IPS-11a (cell line): Measurements from ENCODE around the gene TSEN54.

Experiments
- H3K4me3 ChIP-seq: one replicate; pipeline ENCODE4 v1.5.1; 2013; ENCODE audit warnings: low read depth, low read length, control low read depth

The TSEN54 gene

GRCh38 chr17:75487351-75488070 lies 28.8 kb upstream of the TSEN54 start:
- no peak overlapping the region for H3K4me3 ChIP-seq

- H3K4me3 ChIP-seq = no peak overlapping the region
Measured at GRCh38 chr17:75488693-75489510, 27.4 kb upstream of the TSEN54 start.

- H3K4me3 ChIP-seq = no peak overlapping the region
Measured at GRCh38 chr17:75489511-75489955, 26.8 kb upstream of the TSEN54 start.

GRCh38 chr17:75490173-75490743 lies 26.1 kb upstream of the TSEN54 start:
- no peak overlapping the region for H3K4me3 ChIP-seq

GRCh38 chr17:75490953-75491649 lies 25.2 kb upstream of the TSEN54 start:
- no peak overlapping the region for H3K4me3 ChIP-seq

- no peak overlapping the region for H3K4me3 ChIP-seq
Measured at GRCh38 chr17:75491680-75492079, 24.6 kb upstream of the TSEN54 start.

- no peak overlapping the region for H3K4me3 ChIP-seq
Measured at GRCh38 chr17:75492555-75493168, 23.7 kb upstream of the TSEN54 start.

GRCh38 chr17:75493476-75494129 lies 22.7 kb upstream of the TSEN54 start:
- H3K4me3 ChIP-seq = no peak overlapping the region

- no peak overlapping the region for H3K4me3 ChIP-seq
Measured at GRCh38 chr17:75494326-75494877, 21.9 kb upstream of the TSEN54 start.

GRCh38 chr17:75496005-75496404 lies 20.3 kb upstream of the TSEN54 start:
- no peak overlapping the region for H3K4me3 ChIP-seq

GRCh38 chr17:75498039-75498725 lies 18.1 kb upstream of the TSEN54 start:
- no peak overlapping the region for H3K4me3 ChIP-seq

GRCh38 chr17:75498726-75499213 lies 17.6 kb upstream of the TSEN54 start:
- no peak overlapping the region for H3K4me3 ChIP-seq

- H3K4me3 ChIP-seq = no peak overlapping the region
Measured at GRCh38 chr17:75499313-75500022, 16.9 kb upstream of the TSEN54 start.

GRCh38 chr17:75500419-75501216 lies 15.7 kb upstream of the TSEN54 start:
- no peak overlapping the region for H3K4me3 ChIP-seq

- H3K4me3 ChIP-seq = no peak overlapping the region
Measured at GRCh38 chr17:75501378-75502071, 14.8 kb upstream of the TSEN54 start.

GRCh38 chr17:75502072-75502720 lies 14.1 kb upstream of the TSEN54 start:
- H3K4me3 ChIP-seq = no peak overlapping the region
